ENCODE data around the gene SMCR8.
"Not testable (repeated sequence)": the region's sequence is repeated elsewhere in the genome, so short reads cannot be mapped to it uniquely, and the experiment has no call there.

Gene SMCR8

DNA sequence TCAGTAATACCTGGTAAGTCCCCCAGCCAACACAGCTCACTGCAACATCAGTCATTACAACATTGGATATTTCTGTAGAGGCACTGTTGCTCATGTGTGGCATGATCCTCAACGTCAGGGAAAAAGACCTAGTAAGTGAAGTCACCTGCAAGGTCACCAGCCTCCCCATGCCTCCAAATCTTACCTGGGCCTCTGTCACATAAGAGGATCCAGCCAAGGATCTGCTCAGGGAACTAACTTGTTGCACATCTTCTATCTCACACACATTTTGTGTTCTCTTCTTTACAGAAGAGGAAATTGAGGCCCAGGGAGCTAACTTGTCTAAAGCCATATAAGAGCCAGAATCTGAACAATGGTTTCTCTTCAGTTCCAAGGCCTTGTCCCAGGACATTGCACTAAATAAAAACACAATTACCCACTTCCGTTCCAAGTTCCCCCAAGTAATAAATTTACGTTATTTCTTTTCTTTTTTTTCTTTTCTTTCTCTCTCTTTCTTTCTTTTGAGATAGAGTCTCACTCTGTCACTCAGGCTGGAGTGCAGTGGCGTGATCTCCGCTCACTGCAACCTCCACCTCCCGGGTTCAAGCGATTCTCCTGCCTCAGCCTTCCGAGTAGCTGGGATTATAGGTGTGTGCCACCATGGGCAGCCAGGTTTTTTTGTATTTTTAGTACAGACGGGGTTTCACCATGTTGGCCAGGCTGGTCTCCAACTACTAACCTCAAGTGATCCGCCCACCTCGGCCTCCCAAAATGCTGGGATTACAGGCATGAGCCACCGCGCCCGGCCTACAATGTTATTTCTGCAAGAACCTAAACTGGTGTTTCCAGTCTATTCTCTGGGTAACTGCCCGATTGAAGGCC, 47.0 kb downstream of the SMCR8 start:
- no peak for DNase-seq (ENCODE audit: low spot score)

DNA sequence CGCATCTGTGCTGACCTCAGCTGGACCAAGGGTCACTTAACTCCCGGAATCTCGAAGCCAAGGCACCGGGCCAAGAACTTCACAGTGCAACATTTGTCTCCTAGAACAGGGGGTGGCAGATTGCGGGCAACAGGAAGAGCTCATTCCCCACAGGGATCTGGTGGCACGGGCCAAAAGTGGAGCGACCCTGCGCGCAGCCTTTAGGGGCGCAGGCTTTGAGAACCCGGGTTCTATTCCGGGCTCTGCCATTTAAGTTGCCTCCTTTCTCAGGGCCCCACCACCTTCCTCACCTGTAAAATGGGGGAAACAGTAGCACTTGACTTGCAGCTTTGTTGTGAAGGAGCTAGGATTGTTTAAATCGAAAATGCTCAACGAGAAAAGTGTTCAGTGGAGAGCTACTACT, 47.6 kb downstream of the SMCR8 start:
- DNase-seq (ENCODE audit: low spot score): peak; percentile 47

DNA sequence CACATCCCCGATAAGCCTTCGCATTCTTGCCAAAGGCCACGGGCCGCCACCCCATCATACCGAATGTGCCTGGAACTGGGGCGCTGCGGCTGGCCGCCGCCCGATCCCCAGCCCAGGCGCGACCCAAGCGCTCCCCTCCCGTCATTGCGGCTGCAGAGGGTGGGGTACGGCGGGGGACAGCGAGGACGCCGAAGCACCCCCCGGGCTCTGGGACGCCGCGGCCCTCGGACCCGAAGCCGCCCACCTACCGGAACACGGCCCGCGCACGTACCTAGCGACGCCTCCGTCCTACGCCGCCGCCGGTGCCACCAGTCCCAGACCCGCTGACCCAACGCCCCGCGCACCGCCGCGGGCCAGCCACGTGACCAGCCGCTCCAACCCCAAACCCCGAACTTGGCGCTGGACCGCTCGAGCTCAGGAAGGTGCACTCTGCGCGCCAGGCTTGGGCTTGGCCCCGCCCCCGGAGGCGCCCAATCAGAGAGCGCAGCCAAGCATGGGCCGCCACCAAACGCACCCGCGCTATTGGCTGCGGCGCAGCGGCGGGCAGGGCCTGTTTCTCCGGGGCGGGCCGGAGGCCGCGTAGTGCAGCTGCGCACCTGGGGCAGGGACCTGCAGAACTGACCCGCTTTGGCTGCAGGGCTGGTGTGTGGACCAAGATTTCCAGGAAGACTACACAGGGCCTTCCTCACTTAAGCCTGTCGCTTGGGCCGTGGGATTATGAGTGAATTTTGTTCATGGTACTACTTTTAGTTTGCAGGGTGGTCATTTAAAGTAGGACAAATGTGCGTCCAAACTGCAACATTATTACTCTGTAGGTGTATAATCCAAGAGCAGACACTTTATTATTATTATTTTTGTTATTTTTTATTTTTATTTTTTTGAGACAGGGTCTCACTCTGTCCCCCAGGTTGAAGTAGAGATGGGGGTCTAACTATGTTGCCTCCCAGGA, 48.3 kb downstream of the SMCR8 start, which contains the start of gene SHMT1:
Gene SHMT1 (minus strand): TSS at position 450 of the 949 bp plus-strand sequence. CDS start 7,569 bp downstream, outside the sequence.
- peak; percentile 84 for DNase-seq (ENCODE audit: low spot score)

DNA sequence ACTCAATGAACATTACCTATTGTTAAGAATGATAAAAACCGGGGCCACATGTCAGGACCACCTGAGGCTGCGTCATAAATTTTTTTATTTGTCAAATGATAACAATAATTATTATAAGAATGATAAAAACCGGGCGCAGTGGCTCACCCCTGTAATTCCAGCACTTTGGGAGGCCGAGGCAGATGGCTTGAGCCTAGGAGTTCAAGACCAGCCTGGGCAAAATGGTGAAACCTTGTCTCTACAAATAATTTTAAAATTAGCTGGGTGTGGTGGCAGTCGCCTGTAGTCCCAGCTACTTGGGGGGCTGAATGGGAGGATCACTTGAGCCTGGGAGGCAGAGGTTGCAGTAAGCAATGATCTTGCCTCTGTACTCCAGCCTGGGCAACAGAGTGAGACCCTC, 49.1 kb downstream of the SMCR8 start:
- no peak for DNase-seq (ENCODE audit: low spot score)

DNA sequence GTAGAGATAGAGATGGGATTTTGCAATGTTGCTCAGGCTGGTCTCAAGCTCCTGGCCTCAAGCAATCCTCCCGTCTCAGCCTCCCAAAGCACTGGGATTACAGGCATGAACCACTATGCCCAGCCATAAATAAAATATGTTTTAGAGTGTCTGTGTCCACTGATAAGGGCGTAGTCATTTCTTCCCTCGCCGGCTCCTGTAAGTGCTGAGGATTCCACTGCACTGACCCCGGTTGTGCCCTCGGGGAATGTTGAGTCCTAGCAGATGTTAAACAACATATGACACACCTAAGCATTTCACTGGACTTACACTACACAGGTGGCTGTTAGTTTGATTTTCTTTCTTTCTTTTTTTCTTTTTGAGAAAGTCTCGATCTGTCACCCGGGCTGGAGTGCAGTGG, 53.9 kb downstream of the SMCR8 start:
- no peak for DNase-seq (ENCODE audit: low spot score)

DNA sequence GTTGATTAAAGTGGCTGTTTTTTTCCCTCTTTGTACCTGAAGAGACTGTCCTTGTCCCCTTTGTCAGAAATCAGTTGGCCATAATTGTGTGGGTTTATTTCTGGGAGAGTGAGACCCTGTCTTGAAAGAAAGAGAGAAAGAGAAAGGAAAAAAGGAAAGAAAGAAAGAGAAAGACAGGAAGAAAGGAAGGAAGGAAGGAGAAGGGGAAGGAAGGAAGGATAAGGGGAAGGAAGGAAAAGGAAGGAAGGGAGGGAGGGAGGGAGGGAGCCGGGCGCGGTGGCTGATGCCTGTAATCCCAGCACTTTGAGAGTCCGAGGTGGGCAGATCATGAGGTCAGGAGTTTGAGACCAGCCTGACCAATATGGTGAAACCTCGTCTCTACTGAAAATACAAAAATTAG, 55.7 kb downstream of the SMCR8 start:
- no peak for DNase-seq (ENCODE audit: low spot score)

DNA sequence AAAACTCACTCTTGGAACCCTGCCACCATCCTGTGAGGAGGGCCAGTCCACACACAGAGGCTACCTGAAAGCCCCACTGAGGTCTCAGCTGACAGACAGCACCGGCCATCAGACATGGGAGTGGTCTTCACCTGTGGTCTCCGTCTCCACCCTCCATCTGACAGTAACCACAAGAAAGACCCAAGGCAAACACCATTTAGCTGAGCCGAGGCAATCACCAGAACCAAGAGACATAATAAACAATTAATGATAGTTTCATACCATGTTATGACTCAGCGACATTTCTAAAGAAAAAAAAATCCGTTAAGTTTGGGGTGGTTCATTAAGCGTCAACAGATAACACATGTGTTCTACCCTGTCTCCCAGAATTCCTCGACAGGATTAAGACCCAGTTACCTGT, 56.4 kb downstream of the SMCR8 start:
- no peak for DNase-seq (ENCODE audit: low spot score)

DNA sequence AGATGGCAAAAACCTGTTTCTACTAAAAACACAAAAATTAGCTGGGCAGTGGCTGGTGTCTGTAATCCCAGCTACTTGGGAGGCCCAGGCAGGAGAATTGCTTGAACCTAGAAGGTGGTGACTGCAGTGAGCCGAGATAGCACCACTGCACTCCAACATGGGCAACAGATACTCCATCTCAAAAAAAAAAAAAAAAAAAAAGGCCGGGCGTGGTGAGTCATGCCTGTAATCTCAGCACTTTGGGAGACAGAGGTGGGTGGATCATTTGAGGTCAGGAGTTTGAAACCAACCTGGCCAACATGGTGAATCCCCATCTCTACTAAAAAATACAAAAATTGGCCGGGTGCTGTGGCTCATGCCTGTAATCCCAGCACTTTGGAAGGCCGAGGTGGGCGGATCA, 58.1 kb downstream of the SMCR8 start:
- not testable (repeated sequence) for DNase-seq (ENCODE audit: low spot score)

DNA sequence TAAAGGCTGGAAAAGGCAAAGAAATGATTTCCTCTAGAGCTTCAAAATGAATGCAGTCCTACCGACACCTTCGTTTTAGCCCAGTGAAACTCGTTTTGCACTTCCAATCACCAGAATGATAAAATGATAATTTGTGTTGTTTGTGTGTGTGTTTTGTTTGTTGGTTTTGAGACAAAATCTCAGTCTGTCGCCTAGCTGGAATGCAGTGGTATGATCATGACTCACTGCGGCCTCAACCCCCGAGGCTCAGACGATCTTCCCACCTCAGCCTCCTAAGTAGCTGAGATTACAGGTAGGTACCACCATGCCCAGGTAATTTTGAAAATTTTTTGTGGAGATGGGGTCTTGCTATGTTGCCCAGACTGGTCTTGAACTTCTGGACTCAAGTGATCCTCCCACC, 59.1 kb downstream of the SMCR8 start:
- DNase-seq (ENCODE audit: low spot score): no peak

Measured in HuH-7.5 (cell line).